GM21576 (cell line): ENCODE results near the gene FAM229A.

Experiments
- ATAC-seq: cut with Tn5 transposase; IDR thresholded peaks from one replicate; pipeline ENCODE4 v1.9.1; 2021; ENCODE audit warnings: mild to moderate bottlenecking, moderate library complexity; ENCODE audit not compliant: unreplicated experiment

FAM229A gene

DNA sequence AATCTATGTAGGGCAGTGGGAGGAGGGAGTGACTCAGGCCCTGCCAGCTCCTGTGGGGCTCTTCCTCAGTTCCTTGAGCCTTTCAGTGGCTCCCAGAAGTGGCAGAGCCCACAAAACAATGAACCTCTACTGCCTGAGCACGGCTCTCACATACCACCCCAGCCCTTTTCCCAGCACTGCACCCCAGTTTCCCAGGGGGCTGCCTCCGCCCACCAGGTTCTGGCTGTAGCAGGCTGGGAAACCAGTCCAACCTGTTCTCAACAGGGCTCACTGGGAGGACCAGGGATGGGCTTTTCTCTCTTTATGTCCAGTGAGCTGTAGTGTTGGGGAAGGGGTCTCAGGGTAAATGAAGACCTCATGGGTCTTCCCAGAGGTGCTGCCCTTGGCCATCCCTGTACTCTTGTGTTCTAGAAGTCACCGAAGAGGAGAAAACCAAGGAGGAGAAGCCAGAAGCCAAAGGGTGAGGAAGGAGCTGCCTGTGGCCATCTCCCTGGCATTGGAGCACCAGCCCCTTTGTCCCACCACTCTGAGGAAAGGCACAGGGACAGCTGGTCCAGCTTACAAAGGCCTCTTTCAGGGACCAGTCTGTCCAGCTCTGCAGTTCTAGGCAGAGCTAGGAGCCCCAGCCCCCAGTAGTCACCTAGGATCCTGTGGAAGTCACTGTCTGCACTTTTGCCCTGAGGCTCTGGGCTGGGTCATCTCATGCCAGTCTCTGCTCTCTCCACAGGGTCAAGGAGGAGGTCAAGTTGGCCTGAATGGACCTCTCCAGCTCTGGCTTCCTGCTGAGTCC, 29.8 kb downstream of the FAM229A start:
- ATAC-seq: no peak

- ATAC-seq: no peak
Measured at GRCh38 chr1:32331549-32331948, 30.7 kb downstream of the FAM229A start.

DNA sequence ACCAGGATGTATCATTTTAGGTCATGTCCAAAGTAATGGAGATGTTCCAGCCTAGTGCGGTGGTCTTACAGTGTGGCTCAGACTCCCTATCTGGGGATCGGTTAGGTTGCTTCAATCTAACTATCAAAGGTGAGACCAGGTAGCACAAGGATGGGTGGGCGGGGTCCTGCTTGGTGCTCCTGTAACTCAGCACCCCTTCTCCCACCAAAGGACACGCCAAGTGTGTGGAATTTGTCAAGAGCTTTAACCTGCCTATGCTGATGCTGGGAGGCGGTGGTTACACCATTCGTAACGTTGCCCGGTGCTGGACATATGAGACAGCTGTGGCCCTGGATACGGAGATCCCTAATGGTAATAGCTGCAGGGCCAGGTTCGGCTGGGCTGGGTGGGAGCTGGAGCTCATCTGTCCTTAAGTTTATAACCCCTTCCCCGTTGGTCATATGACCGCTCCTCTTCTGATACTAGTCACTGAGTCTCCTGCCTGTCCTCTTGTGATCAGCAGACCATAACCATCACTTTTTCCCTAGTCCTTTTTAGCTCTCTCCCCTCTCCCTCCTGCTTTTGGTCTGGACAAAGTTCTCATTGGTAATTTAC, 31.6 kb downstream of the FAM229A start:
- ATAC-seq: no peak

DNA sequence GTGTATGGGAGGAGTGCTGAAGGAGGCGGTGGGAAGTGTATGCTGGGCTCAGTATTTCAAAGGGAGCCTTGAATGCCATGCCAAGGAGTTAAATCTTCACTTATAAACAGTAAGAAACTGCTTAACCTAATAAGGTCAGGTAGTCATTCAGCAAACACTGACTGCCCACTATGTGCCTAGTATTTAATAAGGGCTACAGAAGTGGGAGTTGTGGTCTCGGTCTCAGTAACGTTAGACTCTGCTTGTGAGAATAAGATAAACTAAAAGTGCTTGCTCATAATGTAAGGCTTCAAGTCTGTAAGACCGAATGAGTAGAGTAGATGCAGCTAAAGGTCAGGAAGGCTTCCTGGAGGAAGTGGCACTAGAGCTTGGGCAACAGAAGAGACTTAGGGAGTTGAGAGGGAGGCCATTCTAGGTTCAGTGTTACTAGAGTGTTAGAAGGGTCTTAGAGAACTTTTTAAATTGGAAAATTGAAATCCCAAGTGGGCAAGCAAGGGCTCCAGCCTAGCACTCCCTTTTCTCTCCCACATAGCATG, 32.3 kb downstream of the FAM229A start:
- ATAC-seq: no peak

DNA sequence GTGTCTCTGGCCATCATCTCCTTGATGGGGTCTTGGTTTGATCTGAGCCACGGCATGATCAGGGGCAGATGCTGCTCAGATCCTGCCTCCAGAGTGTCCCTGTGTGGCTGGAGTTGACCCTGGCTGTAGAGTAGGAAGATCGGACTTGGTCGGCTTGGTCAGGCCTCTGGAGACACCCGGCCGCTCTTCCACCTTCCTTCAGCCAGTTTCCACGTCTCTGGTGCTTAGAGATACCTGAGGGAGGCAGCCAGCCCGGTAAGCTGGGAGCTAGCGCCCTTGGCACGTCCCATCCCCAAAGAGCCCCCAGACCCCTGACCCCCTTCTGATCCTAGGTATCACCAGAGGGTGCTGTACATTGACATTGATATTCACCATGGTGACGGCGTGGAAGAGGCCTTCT, 35.1 kb downstream of the FAM229A start:
- no peak for ATAC-seq

GRCh38 chr1:32321712-32322291, 40.5 kb downstream of the FAM229A start:
- no peak for ATAC-seq

DNA sequence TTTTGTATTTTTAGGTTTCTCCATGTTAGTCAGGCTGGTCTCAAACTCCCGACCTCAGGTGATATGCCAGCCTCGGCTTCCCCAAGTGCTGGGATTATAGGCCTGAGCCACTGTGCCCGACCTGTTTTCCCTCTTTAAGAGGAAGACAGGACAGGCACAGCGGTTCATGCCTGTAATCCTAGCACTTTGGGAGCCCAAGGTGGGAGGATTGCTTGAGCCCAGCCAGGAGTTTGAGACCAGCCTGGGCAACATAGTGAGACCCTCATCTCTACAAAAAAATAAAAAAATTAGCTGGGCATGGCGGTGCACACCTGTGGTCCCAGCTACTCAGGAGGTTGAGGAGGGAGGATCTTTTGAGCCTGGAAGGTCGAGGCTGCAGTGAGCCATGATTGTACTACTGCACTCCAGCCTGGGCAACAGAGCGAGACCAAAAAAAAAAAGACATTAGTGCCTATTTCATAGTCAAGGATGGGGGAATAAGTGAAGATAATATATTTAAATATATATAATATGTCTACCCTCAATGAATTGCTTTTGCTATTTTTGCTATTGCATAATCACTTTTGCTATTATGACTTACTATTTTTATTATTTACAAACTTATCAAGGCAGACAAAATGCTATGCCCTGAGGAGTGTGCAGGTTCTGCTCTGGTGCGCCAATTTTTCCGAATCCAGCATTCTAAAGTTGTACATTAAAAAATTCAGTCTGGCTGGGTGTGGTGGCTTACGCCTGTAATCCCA, 44.0 kb downstream of the FAM229A start:
- no peak for ATAC-seq

DNA sequence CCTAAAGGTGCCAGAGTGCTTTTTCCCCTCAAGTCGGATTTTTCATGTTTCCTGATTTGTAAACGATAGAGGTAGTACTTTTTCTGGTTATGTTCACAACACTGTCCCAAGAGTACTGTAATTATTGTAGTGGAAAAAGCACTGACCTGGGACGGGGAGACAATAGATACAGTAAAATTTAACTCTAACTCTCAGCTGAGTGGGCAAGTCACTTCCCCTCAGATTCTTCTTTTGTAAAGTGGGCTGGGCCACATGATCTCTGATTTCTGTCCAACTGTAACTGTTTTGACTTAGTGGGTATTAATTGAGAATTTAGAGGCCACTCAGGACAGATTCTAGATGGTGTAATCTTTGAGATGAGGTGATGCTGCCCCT, 45.4 kb downstream of the FAM229A start:
- ATAC-seq: no peak

GRCh38 chr1:32311709-32312393, 50.4 kb downstream of the FAM229A start:
- no peak for ATAC-seq
